HepG2 (cell line): ENCODE results near the gene TMEM87A. TPM values are rescaled to one million over a fixed set of nuclear protein-coding genes. Genes with fewer than 3 reads are reported as not detected.

Experiments
- ADNP ChIP-seq: sonication (generic); formaldehyde crosslinking; IDR thresholded peaks from 2 replicates; pipeline ENCODE4 v1.4.0; 2020; ENCODE audit warnings: missing genetic modification reagents
- ARHGAP35 ChIP-seq: sonication (generic); formaldehyde crosslinking; IDR thresholded peaks from 2 replicates; pipeline ENCODE4 v1.9.0; 2022; ENCODE audit warnings: mild to moderate bottlenecking, inconsistent platforms, moderate library complexity, missing genetic modification reagents, borderline replicate concordance
- HHEX ChIP-seq: IDR thresholded peaks from 2 replicates; pipeline ENCODE4 v1.6.1; 2016; ENCODE audit warnings: control low read depth
- HNF4G ChIP-seq, 2 experiments: sonication (generic) in 1 of 2; formaldehyde crosslinking in 1 of 2; IDR thresholded peaks; 2 replicates each; pipeline versions ENCODE4 v1.4.0 to v1.6.1; 2011 to 2020; ENCODE audit warnings: borderline replicate concordance in 2 of 2, low read depth in 2 of 2, mild to moderate bottlenecking in 2 of 2, low read length in 1 of 2, missing genetic modification reagents in 1 of 2, moderate library complexity in 1 of 2
- HOXA3 ChIP-seq: sonication (generic); formaldehyde crosslinking; IDR thresholded peaks from 2 replicates; pipeline ENCODE4 v1.5.0; 2020; ENCODE audit warnings: missing genetic modification reagents
- JUND ChIP-seq: sonication (generic); formaldehyde crosslinking; IDR thresholded peaks from 2 replicates; pipeline ENCODE4 v1.8.0; 2022; ENCODE audit warnings: mild to moderate bottlenecking, missing genetic modification reagents
- MIER2 ChIP-seq: IDR thresholded peaks from 2 replicates; pipeline ENCODE4 v1.6.1; 2016; ENCODE audit warnings: missing biosample characterization, missing genetic modification reagents
- MIXL1 ChIP-seq: IDR thresholded peaks from 2 replicates; pipeline ENCODE4 v1.6.1; 2016
- MYNN ChIP-seq: sonication (generic); formaldehyde crosslinking; IDR thresholded peaks from 2 replicates; pipeline ENCODE4 v1.4.0; 2020; ENCODE audit warnings: mild to moderate bottlenecking, low read depth, missing genetic modification reagents
- RXRA ChIP-seq: sonication (generic); formaldehyde crosslinking; IDR thresholded peaks from 2 replicates; pipeline ENCODE4 v1.5.1; 2020; ENCODE audit warnings: missing genetic modification reagents
- SAFB2 ChIP-seq: sonication (generic); formaldehyde crosslinking; IDR thresholded peaks from 2 replicates; pipeline ENCODE4 v1.5.1; 2020; ENCODE audit warnings: missing genetic modification reagents, low read depth, mild to moderate bottlenecking, borderline replicate concordance
- SP4 ChIP-seq: sonication (generic); formaldehyde crosslinking; IDR thresholded peaks from 2 replicates; pipeline ENCODE4 v1.8.1; 2023; ENCODE audit warnings: mild to moderate bottlenecking, missing genetic modification reagents
- SRSF1 ChIP-seq: fragments of 200-400 bp; formaldehyde crosslinking; optimal IDR thresholded peaks from 2 replicates; pipeline ENCODE3; 2017; ENCODE audit warnings: mild to moderate bottlenecking, low read depth, low read length, moderate library complexity
- TBL1XR1 ChIP-seq: fragments of 150-350 bp; IDR thresholded peaks from 2 replicates; pipeline ENCODE4 v1.6.1; 2014; ENCODE audit warnings: borderline replicate concordance, low read length; ENCODE audit not compliant: partially characterized antibody
- ZBTB3 ChIP-seq: sonication (generic); formaldehyde crosslinking; IDR thresholded peaks from 2 replicates; pipeline ENCODE4 v1.4.0; 2020; ENCODE audit warnings: low read depth, mild to moderate bottlenecking, moderate library complexity, missing genetic modification reagents, borderline replicate concordance
- ZFAT ChIP-seq: sonication (generic); formaldehyde crosslinking; conservative IDR thresholded peaks from 2 replicates; pipeline ENCODE4 v1.8.1; 2023; ENCODE audit warnings: missing genetic modification reagents, inconsistent platforms
- ZNF18 ChIP-seq: sonication (generic); formaldehyde crosslinking; IDR thresholded peaks from 2 replicates; pipeline ENCODE4 v1.8.0; 2022; ENCODE audit warnings: mild to moderate bottlenecking, missing genetic modification reagents; ENCODE audit not compliant: insufficient replicate concordance
- ZNF256 ChIP-seq: sonication (generic); formaldehyde crosslinking; conservative IDR thresholded peaks from 2 replicates; pipeline ENCODE4 v1.4.0; 2020; ENCODE audit warnings: missing genetic modification reagents
- ZNF646 ChIP-seq: sonication (generic); formaldehyde crosslinking; IDR thresholded peaks from 2 replicates; pipeline ENCODE4 v1.9.0; 2021; ENCODE audit warnings: mild to moderate bottlenecking, missing genetic modification reagents
- polyA plus RNA-seq, 8 experiments: library from polyadenylated mRNA; depleted of rRNA in 3 of 8; stranded (reverse) in 7 of 8; unstranded in 1 of 8; fragments of >200 nt; fragmentation: Illumina TruSeq in 4 of 8; extraction: Trizol in 4 of 8; gene quantifications; 2 replicates each; pipeline versions ENCODE4 v1.2.1 to v1.2.3, GENCODE V29; 2011 to 2016; ENCODE audit warnings: low read depth in 4 of 8, missing spikeins in 1 of 8, mixed read lengths in 1 of 8; ENCODE audit not compliant: insufficient read depth in 1 of 8
- total RNA-seq, 5 experiments: library from RNA; depleted of rRNA; stranded (reverse); fragments of >200 nt; fragmentation: Illumina TruSeq; extraction: Trizol; gene quantifications; 2 replicates each; pipeline ENCODE4 v1.2.3, GENCODE V29; 2016; ENCODE audit warnings: low read depth in 1 of 5
- TF ChIP-seq, protein P1 (sequence below): sonication (generic); formaldehyde crosslinking; IDR thresholded peaks from 2 replicates; pipeline ENCODE4 v1.5.1; 2020; ENCODE audit warnings: mild to moderate bottlenecking, missing genetic modification reagents, borderline replicate concordance

The TMEM87A gene
- total and polyA plus RNA-seq, 2 of the 13 experiments (the other 11 are each of a cell fraction or from before 2014, with no cell fraction given) = 20.2 to 42.8 TPM

DNA sequence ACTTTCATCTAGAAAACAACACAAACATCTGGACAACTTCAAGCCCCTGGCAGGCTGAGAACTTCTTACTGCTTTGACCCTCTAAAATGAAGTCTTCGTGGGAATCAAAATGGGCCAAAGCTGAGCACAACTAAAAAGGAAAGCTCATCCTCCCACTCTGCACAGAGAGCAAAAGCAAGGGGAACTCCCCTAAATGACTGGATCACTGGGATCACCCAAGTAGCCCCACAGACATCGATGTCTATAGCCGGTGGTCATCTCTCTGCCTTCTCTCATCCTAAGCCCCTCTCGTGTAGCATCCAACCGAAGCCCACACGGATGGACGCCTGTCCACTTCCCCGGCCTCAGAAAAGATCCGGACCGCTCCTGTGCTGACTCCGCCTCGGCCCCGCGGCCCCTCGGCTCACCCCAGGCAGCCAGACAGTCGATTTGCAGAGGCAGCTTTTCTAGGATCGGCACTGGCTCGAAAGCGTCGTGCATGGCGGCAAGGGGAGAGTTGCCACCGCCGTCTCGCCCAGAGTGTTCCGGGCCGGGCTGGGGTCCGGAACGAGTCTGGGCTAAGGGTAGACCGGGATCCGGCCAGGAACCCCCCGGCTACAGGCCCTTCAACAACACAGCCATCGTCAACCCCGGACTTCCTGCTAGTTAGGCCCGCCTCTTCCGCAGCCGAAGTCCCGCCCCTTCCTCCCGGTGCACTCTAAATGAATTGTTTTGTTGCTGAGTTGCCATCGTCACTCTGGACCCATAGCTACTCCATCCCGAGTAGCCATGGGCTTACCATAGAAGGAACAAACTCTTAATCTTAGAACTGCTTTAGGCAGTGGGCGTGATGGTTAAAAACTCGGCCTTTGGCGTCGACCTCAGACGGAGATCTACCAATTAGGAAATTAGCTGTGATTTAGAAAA, 65.3 kb downstream of the TMEM87A start, which contains the start of gene VPS39 (continued):
- TF ChIP-seq ZFAT (no peak), HOXA3 (CRISPR knock-in tag) (peak; percentile 55; the same call in 1 of the 2 replicates), MIER2 (no peak), TBL1XR1 (no peak), ZBTB3 (CRISPR knock-in tag) (no peak), ZNF256 (CRISPR knock-in tag) (peak; percentile 56; the same call in 1 of the 2 replicates), SAFB2 (CRISPR knock-in tag) (no peak), MYNN (CRISPR knock-in tag) (no peak), ADNP (no peak), ZNF18 (CRISPR knock-in tag) (no peak), JUND (CRISPR knock-in tag) (no peak), SRSF1 (peak; percentile 49), RXRA (CRISPR knock-in tag) (peak; percentile 55; the same call in 1 of the 2 replicates), HNF4G (IDR thresholded peaks at IDR 0.05; ENCODE audit: borderline replicate concordance, low read depth, low read length) (no peak), HNF4G (CRISPR knock-in tag; IDR thresholded peaks at IDR 0.05; ENCODE audit: borderline replicate concordance, low read depth) (no peak), MIXL1 (CRISPR knock-in tag) (no peak), ZNF646 (no peak), SP4 (CRISPR knock-in tag) (peak; percentile 77; the same call in 1 of the 2 replicates), HHEX (no peak), ARHGAP35 (peak; percentile 75; the same call in 1 of the 2 replicates)
- TF ChIP-seq, protein P1, sequence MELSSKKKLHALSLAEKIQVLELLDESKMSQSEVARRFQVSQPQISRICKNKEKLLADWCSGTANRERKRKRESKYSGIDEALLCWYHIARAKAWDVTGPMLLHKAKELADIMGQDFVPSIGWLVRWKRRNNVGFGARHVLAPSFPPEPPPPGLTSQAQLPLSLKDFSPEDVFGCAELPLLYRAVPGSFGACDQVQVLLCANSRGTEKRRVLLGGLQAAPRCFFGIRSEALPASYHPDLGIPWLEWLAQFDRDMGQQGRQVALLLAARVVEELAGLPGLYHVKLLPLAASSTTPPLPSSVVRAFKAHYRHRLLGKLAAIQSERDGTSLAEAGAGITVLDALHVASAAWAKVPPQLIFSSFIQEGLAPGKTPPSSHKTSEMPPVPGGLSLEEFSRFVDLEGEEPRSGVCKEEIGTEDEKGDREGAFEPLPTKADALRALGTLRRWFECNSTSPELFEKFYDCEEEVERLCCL (CRISPR knock-in tag) = no peak
